ENCODE data around the gene KLHL36.
A peak's percentile ranks its signal among the peaks of the same experiment; 100 is the strongest.

- TF ChIP-seq POLR2A (IDR thresholded peaks at IDR 0.05) (no peak), CTCF (IDR thresholded peaks at IDR 0.05) (peak; percentile 75 to 83 (median 82))
These were observed 24.2 kb downstream of the KLHL36 start for GRCh38 chr16:84672276-84673202.

Measured in testis (tissue), 2 donors.